ENCODE results near the gene PLTP. TPM values are rescaled to one million over a fixed set of nuclear protein-coding genes. Genes with fewer than 3 reads are reported as not detected.

The PLTP gene
- total RNA-seq, 1 donor from 2014 or later = 162 TPM

- Mint-ChIP-seq H3K9me3 (ENCODE audit: unreplicated experiment) (no peaks in the 10 kb centered on the region), H3K4me3 (ENCODE audit: unreplicated experiment) (no peak overlapping the region), H3K27ac (ENCODE audit: unreplicated experiment) (no peak overlapping the region), H3K36me3 (ENCODE audit: low read depth, unreplicated experiment) (no peaks in the 10 kb centered on the region), H3K4me1 (ENCODE audit: low read depth, unreplicated experiment) (peaks cover 4% of the 10 kb centered on the region), H3K27me3 (ENCODE audit: low read depth, unreplicated experiment) (no peaks in the 10 kb centered on the region)
- Histone ChIP-seq H3K9me3 (ENCODE audit: insufficient read depth, low read depth, low read length) (no peaks in the 10 kb centered on the region), H3K79me2 (ENCODE audit: insufficient read depth, low read length) (no peaks in the 10 kb centered on the region), H3K27ac (ENCODE audit: low read depth, low read length) (no peak overlapping the region), H3K9ac (ENCODE audit: low read length) (no peak overlapping the region), H3K4me1 (ENCODE audit: insufficient read depth, low read length) (no peaks in the 10 kb centered on the region), H4K20me1 (ENCODE audit: insufficient read depth, low read length) (no peaks in the 10 kb centered on the region), H2AFZ (ENCODE audit: low read depth, low read length) (no peak overlapping the region), H3K4me3 (ENCODE audit: insufficient read depth, low read depth, low read length) (no peak overlapping the region), H3K36me3 (ENCODE audit: insufficient read depth, low read length) (no peaks in the 10 kb centered on the region), H3K4me2 (ENCODE audit: low read length) (no peak overlapping the region), H3K27me3 (ENCODE audit: insufficient read depth, low read length) (no peaks in the 10 kb centered on the region)
- TF ChIP-seq CTCF (IDR thresholded peaks at IDR 0.05; ENCODE audit: insufficient read depth, low read depth, low read length) (no peak), EZH2 (IDR thresholded peaks at IDR 0.05; ENCODE audit: insufficient read depth, low read length) (no peak)
- no peak for DNase-seq (ENCODE audit: low read depth)
- no peak for FAIRE-seq
Measured at GRCh38 chr20:45927071-45927878, 15.3 kb upstream of the PLTP start.

GRCh38 chr20:45926731-45927070, 14.7 kb upstream of the PLTP start:
- H3K27ac ChIP-seq (ENCODE audit: low read depth, low read length) = no peak overlapping the region
- H3K36me3 Mint-ChIP-seq (ENCODE audit: low read depth, unreplicated experiment) = no peaks in the 10 kb centered on the region
- FAIRE-seq (no peak), DNase-seq (ENCODE audit: low read depth) (no peak)
- H3K36me3 ChIP-seq (ENCODE audit: insufficient read depth, low read length) = no peaks in the 10 kb centered on the region
- no peaks in the 10 kb centered on the region for H3K27me3 ChIP-seq (ENCODE audit: insufficient read depth, low read length)
- H3K4me2 ChIP-seq (ENCODE audit: low read length) = no peak overlapping the region
- no peak overlapping the region for H3K27ac Mint-ChIP-seq (ENCODE audit: unreplicated experiment)
- H3K4me3 ChIP-seq (ENCODE audit: insufficient read depth, low read depth, low read length) = no peak overlapping the region
- H3K9me3 ChIP-seq (ENCODE audit: insufficient read depth, low read depth, low read length) = no peaks in the 10 kb centered on the region
- no peaks in the 10 kb centered on the region for H3K9me3 Mint-ChIP-seq (ENCODE audit: unreplicated experiment)
- no peaks in the 10 kb centered on the region for H3K27me3 Mint-ChIP-seq (ENCODE audit: low read depth, unreplicated experiment)
- H4K20me1 ChIP-seq (ENCODE audit: insufficient read depth, low read length) = no peaks in the 10 kb centered on the region
- H3K79me2 ChIP-seq (ENCODE audit: insufficient read depth, low read length) = no peaks in the 10 kb centered on the region
- no peaks in the 10 kb centered on the region for H3K4me1 ChIP-seq (ENCODE audit: insufficient read depth, low read length)
- no peak for TF ChIP-seq EZH2 (IDR thresholded peaks at IDR 0.05; ENCODE audit: insufficient read depth, low read length)
- TF ChIP-seq CTCF (IDR thresholded peaks at IDR 0.05; ENCODE audit: insufficient read depth, low read depth, low read length) = no peak
- H3K9ac ChIP-seq (ENCODE audit: low read length) = no peak overlapping the region
- no peak overlapping the region for H3K4me3 Mint-ChIP-seq (ENCODE audit: unreplicated experiment)
- peaks cover 4% of the 10 kb centered on the region for H3K4me1 Mint-ChIP-seq (ENCODE audit: low read depth, unreplicated experiment)
- H2AFZ ChIP-seq (ENCODE audit: low read depth, low read length) = no peak overlapping the region

GRCh38 chr20:45925821-45926506, 14.0 kb upstream of the PLTP start:
- Histone ChIP-seq H4K20me1 (ENCODE audit: insufficient read depth, low read length) (no peaks in the 10 kb centered on the region), H3K27ac (ENCODE audit: low read depth, low read length) (no peak overlapping the region), H3K4me1 (ENCODE audit: insufficient read depth, low read length) (no peaks in the 10 kb centered on the region), H3K4me3 (ENCODE audit: insufficient read depth, low read depth, low read length) (no peak overlapping the region), H3K79me2 (ENCODE audit: insufficient read depth, low read length) (no peaks in the 10 kb centered on the region), H3K27me3 (ENCODE audit: insufficient read depth, low read length) (no peaks in the 10 kb centered on the region), H3K9ac (ENCODE audit: low read length) (no peak overlapping the region), H3K4me2 (ENCODE audit: low read length) (no peak overlapping the region), H3K36me3 (ENCODE audit: insufficient read depth, low read length) (no peaks in the 10 kb centered on the region), H3K9me3 (ENCODE audit: insufficient read depth, low read depth, low read length) (no peaks in the 10 kb centered on the region), H2AFZ (ENCODE audit: low read depth, low read length) (no peak overlapping the region)
- no peak for TF ChIP-seq EZH2 (IDR thresholded peaks at IDR 0.05; ENCODE audit: insufficient read depth, low read length)
- no peak for TF ChIP-seq CTCF (IDR thresholded peaks at IDR 0.05; ENCODE audit: insufficient read depth, low read depth, low read length)
- FAIRE-seq (no peak), DNase-seq (ENCODE audit: low read depth) (no peak)
- H3K36me3 Mint-ChIP-seq (ENCODE audit: low read depth, unreplicated experiment) = peaks cover 2% of the 10 kb centered on the region
- no peak overlapping the region for H3K27ac Mint-ChIP-seq (ENCODE audit: unreplicated experiment)
- H3K9me3 Mint-ChIP-seq (ENCODE audit: unreplicated experiment) = no peaks in the 10 kb centered on the region
- no peak overlapping the region for H3K4me3 Mint-ChIP-seq (ENCODE audit: unreplicated experiment)
- H3K27me3 Mint-ChIP-seq (ENCODE audit: low read depth, unreplicated experiment) = no peaks in the 10 kb centered on the region
- peaks cover 4% of the 10 kb centered on the region for H3K4me1 Mint-ChIP-seq (ENCODE audit: low read depth, unreplicated experiment)

Measured in astrocyte (in vitro differentiated cells and primary cell).